Choroid plexus epithelial cell (primary cell): ENCODE results near the gene CD37.

Experiments
- DNase-seq: peaks from one replicate; pipeline ENCODE4 v3.0.0-alpha.2; 2010; ENCODE audit warnings: low read depth
- H3K4me3 ChIP-seq: 2 replicates; pipeline ENCODE4 v1.5.1; 2011; ENCODE audit warnings: low read depth, mild to moderate bottlenecking, control low read depth, low read length, moderate library complexity
- CTCF ChIP-seq: conservative IDR thresholded peaks from 2 replicates; pipeline ENCODE4 v1.5.1; 2011; ENCODE audit warnings: low read depth, mild to moderate bottlenecking, control low read depth, inconsistent platforms, low read length, moderate library complexity

The CD37 gene

GRCh38 chr19:49378512-49378911, 43.3 kb downstream of the CD37 start:
- no peak for DNase-seq
- H3K4me3 ChIP-seq, result no peak overlapping the region
- no peak for TF ChIP-seq CTCF

- no peak for DNase-seq
- no peak overlapping the region for H3K4me3 ChIP-seq
- no peak for TF ChIP-seq CTCF
These were observed 45.2 kb downstream of the CD37 start for GRCh38 chr19:49380391-49380790.

- no peak overlapping the region for H3K4me3 ChIP-seq
- no peak for DNase-seq
- no peak for TF ChIP-seq CTCF
These were observed 47.4 kb downstream of the CD37 start for GRCh38 chr19:49382639-49383038.

- no peak for DNase-seq
- no peak overlapping the region for H3K4me3 ChIP-seq
- no peak for TF ChIP-seq CTCF
These were observed 48.4 kb downstream of the CD37 start for GRCh38 chr19:49383599-49383998.

- H3K4me3 ChIP-seq, result no peak within 1 kb of the TSS
- DNase-seq, result peak; percentile 57
- TF ChIP-seq CTCF, result no peak
These were observed 52.7 kb downstream of the CD37 start, which contains the start of gene KASH5 for GRCh38 chr19:49387936-49388372. Gene KASH5, plus strand, starts transcription at chr19:49388249. Its CDS starts 2,635 bp downstream, at chr19:49390884.

GRCh38 chr19:49389406-49389805, 54.2 kb downstream of the CD37 start:
- no peak overlapping the region for H3K4me3 ChIP-seq
- DNase-seq, result no peak
- no peak for TF ChIP-seq CTCF
